Endothelial cell of umbilical vein (primary cell): ENCODE results near the gene PXK. TPM values are rescaled to one million over a fixed set of nuclear protein-coding genes. Genes with fewer than 3 reads are reported as not detected.

Source experiments
- BruUV-seq: library from RNA; stranded (reverse); fragments of 400-500 nt; replicated peaks from 2 replicates; lab custom pipeline; 2021; lab: Mats Ljungman, UMichigan
- CTCF ChIA-PET: fragments of 300-600, 350-600 bp; sonication (Branson Sonifier 250); formaldehyde crosslinking; loops from one replicate; lab custom pipeline; 2021; ENCODE audit warnings: antibody characterized with exemption, inconsistent platforms; lab: Charles Lee
- POLR2A ChIA-PET: fragments of 300-600, 350-600 bp; sonication (Branson Sonifier 250); formaldehyde crosslinking; loops from one replicate; lab custom pipeline; 2021; ENCODE audit warnings: antibody characterized with exemption, inconsistent platforms; lab: Charles Lee
- DNase-seq: peaks from one replicate; pipeline ENCODE4 v3.0.0-alpha.2; 2011; ENCODE audit warnings: low read depth, low spot score
- FAIRE-seq: peaks from 2 replicates; lab custom pipeline; 2011; peaks lifted over from hg19 to GRCh38; lab: Jason Lieb, UNC
- H2AFZ ChIP-seq: 2 replicates; pipeline ENCODE4 v1.6.0; 2012; ENCODE audit warnings: low read depth, low read length, control low read depth, inconsistent platforms
- H3K27ac ChIP-seq: 2 replicates; pipeline ENCODE4 v1.5.1; 2011; ENCODE audit warnings: low read depth, mild to moderate bottlenecking, control low read depth, low read length, moderate library complexity; ENCODE audit not compliant: insufficient read depth
- H3K27me3 ChIP-seq, 2 experiments: 2 replicates each; pipeline versions ENCODE4 v1.6.0 to v1.6.1; 2011; ENCODE audit warnings: low read length in 2 of 2, mixed read lengths in 1 of 2; ENCODE audit not compliant: control insufficient read depth in 2 of 2, insufficient read depth in 2 of 2
- H3K36me3 ChIP-seq, 2 experiments: 2 replicates in 1 of 2; 3 replicates in 1 of 2; pipeline ENCODE4 v1.5.1; 2011; ENCODE audit warnings: low read length in 2 of 2, mild to moderate bottlenecking in 1 of 2, moderate library complexity in 1 of 2; ENCODE audit not compliant: control insufficient read depth in 2 of 2, insufficient read depth in 2 of 2; ENCODE audit errors: extremely low read depth in 1 of 2
- H3K4me1 ChIP-seq: 3 replicates; pipeline ENCODE4 v1.5.1; 2011; ENCODE audit warnings: mild to moderate bottlenecking, low read length; ENCODE audit not compliant: control insufficient read depth, insufficient read depth; ENCODE audit errors: extremely low read depth
- H3K4me2 ChIP-seq: 2 replicates; pipeline ENCODE4 v1.6.1; 2011; ENCODE audit warnings: low read length, control low read depth, mixed read lengths; ENCODE audit not compliant: insufficient read depth
- H3K4me3 ChIP-seq, 3 experiments: fragments of 200-600 bp in 1 of 3; sonication (generic), shearing (Covaris generic) in 1 of 3; replicated peaks in 1 of 3; 2 replicates each; pipeline ENCODE4 v1.5.1; 2011 to 2016; ENCODE audit warnings: control low read depth in 3 of 3, low read length in 3 of 3, mild to moderate bottlenecking in 2 of 3, inconsistent platforms in 1 of 3, low read depth in 1 of 3, moderate library complexity in 1 of 3; ENCODE audit not compliant: insufficient read depth in 1 of 3
- H3K79me2 ChIP-seq: 2 replicates; pipeline ENCODE4 v1.6.0; 2012; ENCODE audit warnings: low read length, inconsistent platforms; ENCODE audit not compliant: control insufficient read depth, insufficient read depth
- H3K9ac ChIP-seq: replicated peaks from 2 replicates; pipeline ENCODE3; 2011; ENCODE audit warnings: low read length, control low read depth; ENCODE audit not compliant: insufficient read depth; ENCODE audit errors: extremely low read depth
- H3K9me1 ChIP-seq: replicated peaks from 3 replicates; pipeline ENCODE4 v1.6.0; 2011; ENCODE audit warnings: mild to moderate bottlenecking, low read length; ENCODE audit not compliant: control insufficient read depth, insufficient read depth; ENCODE audit errors: extremely low read depth
- H3K9me3 ChIP-seq: replicated peaks from 2 replicates; pipeline ENCODE4 v1.5.1; 2012; ENCODE audit warnings: low read length, inconsistent platforms; ENCODE audit not compliant: control insufficient read depth, insufficient read depth
- H4K20me1 ChIP-seq: replicated peaks from 2 replicates; pipeline ENCODE3; 2011; ENCODE audit warnings: mild to moderate bottlenecking, low read length; ENCODE audit not compliant: control insufficient read depth, insufficient read depth; ENCODE audit errors: extremely low read depth
- EZH2 ChIP-seq: IDR thresholded peaks from 2 replicates; pipeline ENCODE4 v1.6.1; 2012; ENCODE audit warnings: borderline replicate concordance, low read depth, mild to moderate bottlenecking, moderate library complexity, low read length, inconsistent platforms; ENCODE audit not compliant: severe bottlenecking
- GATA2 ChIP-seq: IDR thresholded peaks from 2 replicates; pipeline ENCODE4 v1.7.0; 2011; ENCODE audit warnings: low read depth, mild to moderate bottlenecking, moderate library complexity, mixed read lengths, low read length; ENCODE audit not compliant: insufficient read length, insufficient read depth
- JUN ChIP-seq: IDR thresholded peaks from 2 replicates; pipeline ENCODE4 v1.6.1; 2011; ENCODE audit warnings: borderline replicate concordance, low read depth; ENCODE audit not compliant: insufficient read length, insufficient read depth
- MYC ChIP-seq: IDR thresholded peaks from one replicate; pipeline ENCODE4 v1.6.1; 2011; ENCODE audit warnings: mild to moderate bottlenecking, low read depth, low read length
- POLR2AphosphoS5 ChIP-seq: IDR thresholded peaks from 2 replicates; pipeline ENCODE4 v1.6.1; 2012; ENCODE audit warnings: low read depth, mild to moderate bottlenecking, control low read depth, low read length, moderate library complexity; ENCODE audit not compliant: insufficient read depth
- dilution Hi-C: fragments of 300-500 bp; cut with MboI; formaldehyde crosslinking; loops from one replicate; pipeline ENCODE4 v1.15.0; 2019; ENCODE audit warnings: low sequenced_read_pairs; ENCODE audit not compliant: extremely low pct_ligation_motif_present
- intact Hi-C: fragments of 100-400 bp; cut with micrococcal nuclease; formaldehyde crosslinking; loops from one replicate; pipeline ENCODE4 v1.10.0; 2022
- polyA plus RNA-seq, 4 experiments: library from polyadenylated mRNA; depleted of rRNA in 3 of 4; stranded (reverse) in 3 of 4; unstranded in 1 of 4; fragments of >200 nt; gene quantifications; 2 replicates each; pipeline versions ENCODE4 v1.2.1 to v1.2.3, GENCODE V29; 2011 to 2012; ENCODE audit warnings: missing spikeins in 1 of 4
- total RNA-seq: library from RNA; stranded (reverse); gene quantifications from 2 replicates; pipeline ENCODE4 v1.2.3, GENCODE V29; 2021
- TF ChIP-seq, protein P1 (sequence below), 2 donors: IDR thresholded peaks; 1 replicate in 1 of 2; 2 replicates in 1 of 2; pipeline ENCODE4 v1.5.1; 2011; ENCODE audit warnings: low read length in 2 of 2, mild to moderate bottlenecking in 2 of 2, moderate library complexity in 2 of 2, control low read depth in 1 of 2, inconsistent platforms in 1 of 2, low read depth in 1 of 2; ENCODE audit not compliant: insufficient read depth in 1 of 2; ENCODE audit errors: extremely low read depth in 1 of 2

The PXK gene
- total and polyA plus RNA-seq, 2 donors (not counting 3 experiments of a cell fraction or from before 2014, with no cell fraction given), result 11.3 to 14.6 TPM

DNA sequence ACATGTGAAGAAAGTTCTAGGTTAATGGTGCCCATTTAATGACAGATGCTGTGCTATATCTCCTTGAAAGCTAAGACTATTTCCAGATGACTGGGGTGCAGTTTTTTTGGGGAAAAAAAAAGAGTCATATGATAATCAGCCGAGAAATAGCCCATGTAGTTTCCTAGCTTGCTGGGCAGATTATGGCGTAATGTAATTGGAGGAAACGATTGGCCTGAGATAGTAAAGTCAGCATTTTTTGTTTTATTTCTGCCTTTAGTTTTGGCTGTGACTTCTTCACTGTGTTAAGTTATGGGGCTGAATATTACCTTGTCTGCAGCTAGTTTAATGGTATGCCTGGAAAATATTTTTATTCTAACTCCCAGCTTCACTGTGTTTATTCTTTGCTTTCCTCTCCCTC lies 77.0 kb downstream of the PXK start:
- TF ChIP-seq JUN (no peak), MYC (no peak), EZH2 (no peak), GATA2 (no peak), POLR2AphosphoS5 (no peak)
- TF ChIP-seq, protein P1, sequence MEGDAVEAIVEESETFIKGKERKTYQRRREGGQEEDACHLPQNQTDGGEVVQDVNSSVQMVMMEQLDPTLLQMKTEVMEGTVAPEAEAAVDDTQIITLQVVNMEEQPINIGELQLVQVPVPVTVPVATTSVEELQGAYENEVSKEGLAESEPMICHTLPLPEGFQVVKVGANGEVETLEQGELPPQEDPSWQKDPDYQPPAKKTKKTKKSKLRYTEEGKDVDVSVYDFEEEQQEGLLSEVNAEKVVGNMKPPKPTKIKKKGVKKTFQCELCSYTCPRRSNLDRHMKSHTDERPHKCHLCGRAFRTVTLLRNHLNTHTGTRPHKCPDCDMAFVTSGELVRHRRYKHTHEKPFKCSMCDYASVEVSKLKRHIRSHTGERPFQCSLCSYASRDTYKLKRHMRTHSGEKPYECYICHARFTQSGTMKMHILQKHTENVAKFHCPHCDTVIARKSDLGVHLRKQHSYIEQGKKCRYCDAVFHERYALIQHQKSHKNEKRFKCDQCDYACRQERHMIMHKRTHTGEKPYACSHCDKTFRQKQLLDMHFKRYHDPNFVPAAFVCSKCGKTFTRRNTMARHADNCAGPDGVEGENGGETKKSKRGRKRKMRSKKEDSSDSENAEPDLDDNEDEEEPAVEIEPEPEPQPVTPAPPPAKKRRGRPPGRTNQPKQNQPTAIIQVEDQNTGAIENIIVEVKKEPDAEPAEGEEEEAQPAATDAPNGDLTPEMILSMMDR (IDR thresholded peaks at IDR 0.05; ENCODE audit: extremely low read depth in 1 of 2, insufficient read depth in 1 of 2, low read depth in 1 of 2, low read length in 2 of 2), result no peak
- H3K4me1 ChIP-seq, result no peaks in the 10 kb centered on the region
- H3K4me3 ChIP-seq, result no peak overlapping the region
- no peak for FAIRE-seq
- DNase-seq, result no peak
- no peaks in the 10 kb centered on the region for H3K27me3 ChIP-seq
- dilution Hi-C loops (no loop called here), intact Hi-C loops (no loop called here)
- ChIA-PET POLR2A (no interaction called here), CTCF (interaction anchor here (1.2 kb wide), 1 partner anchor 89 kb away, joined by 4 read pairs; no protein-coding TSS in a partner anchor)
- no peak overlapping the region for H3K4me2 ChIP-seq
- H3K9me1 ChIP-seq, result no peaks in the 10 kb centered on the region
- H3K36me3 ChIP-seq, result peaks cover 0 to 8% of the 10 kb centered on the region in 2 experiments
- H4K20me1 ChIP-seq, result no peaks in the 10 kb centered on the region
- no peak overlapping the region for H3K9ac ChIP-seq
- no peak overlapping the region for H2AFZ ChIP-seq
- H3K79me2 ChIP-seq, result no peaks in the 10 kb centered on the region
- no peaks in the 10 kb centered on the region for H3K9me3 ChIP-seq
- no peak overlapping the region for H3K27ac ChIP-seq
- no TSS peak for BruUV-seq
